Type B pancreatic cell (in vitro differentiated cells): ENCODE measurements around the gene EIF5AL1. TPM values are rescaled to one million over a fixed set of nuclear protein-coding genes. Genes with fewer than 3 reads are reported as not detected.

ENCODE experiments used
- DNase-seq: peaks from one replicate; pipeline ENCODE4 v3.0.0; 2021; ENCODE audit warnings: mixed read lengths; ENCODE audit not compliant: unreplicated experiment; ENCODE audit errors: extremely low spot score
- H3K27ac Mint-ChIP-seq: 2 replicates; pipeline ENCODE4 v1.8.0; 2021; ENCODE audit warnings: mild to moderate bottlenecking, mixed read lengths
- H3K27me3 Mint-ChIP-seq: 2 replicates; pipeline ENCODE4 v1.8.0; 2021; ENCODE audit warnings: mixed read lengths
- H3K36me3 Mint-ChIP-seq: 2 replicates; pipeline ENCODE4 v1.8.0; 2021; ENCODE audit warnings: mixed read lengths
- H3K4me1 Mint-ChIP-seq: one replicate; pipeline ENCODE4 v1.8.0; 2021; ENCODE audit warnings: mixed read lengths; ENCODE audit not compliant: unreplicated experiment
- H3K4me3 Mint-ChIP-seq: 2 replicates; pipeline ENCODE4 v1.8.0; 2021; ENCODE audit warnings: mild to moderate bottlenecking, mixed read lengths
- H3K9me3 Mint-ChIP-seq: 2 replicates; pipeline ENCODE4 v1.8.0; 2021; ENCODE audit warnings: mixed read lengths
- total RNA-seq: library from RNA; stranded (reverse); gene quantifications from 2 replicates; pipeline ENCODE4 v1.2.1, GENCODE V29; 2021; ENCODE audit warnings: low replicate concordance
- TF ChIP-seq, protein P1 (sequence below): fragments of 200-600 bp; sonication (generic); conservative IDR thresholded peaks from 2 replicates; pipeline ENCODE4 v1.5.0; 2021; ENCODE audit warnings: antibody characterized with exemption, mild to moderate bottlenecking

Gene EIF5AL1
- total RNA-seq, 1 donor from 2014 or later = not detected

DNA sequence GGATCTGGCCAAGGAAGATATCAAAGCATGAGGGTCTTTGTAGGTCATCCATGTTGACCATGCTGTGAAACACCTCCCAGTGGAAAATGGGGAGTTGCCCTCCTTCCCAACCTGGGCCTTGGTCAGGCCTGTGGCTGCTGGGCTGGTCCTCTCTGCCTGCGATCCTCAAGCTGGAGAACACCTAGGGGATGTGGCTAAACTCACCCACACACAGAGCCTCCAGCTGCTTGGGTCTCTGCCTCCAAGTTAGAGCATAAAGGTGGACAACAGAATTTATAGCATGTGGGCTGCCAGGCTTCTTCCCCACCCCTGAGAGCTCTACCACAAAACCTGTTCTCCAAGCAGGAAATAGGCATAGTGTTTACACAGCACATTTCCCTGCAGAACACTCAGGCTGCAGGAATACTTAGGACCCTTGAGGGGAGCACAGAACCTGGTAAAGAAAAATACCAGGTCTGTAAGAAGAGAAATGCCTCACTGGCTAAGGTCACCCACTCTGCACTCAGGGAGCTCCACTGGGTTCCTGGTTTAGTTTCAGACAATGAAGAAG is 47.9 kb downstream of the EIF5AL1 start, which contains the start of gene SFTPA2:
Gene SFTPA2, minus strand, starts transcription at position 248 of the 550 bp plus-strand sequence. CDS start 924 bp downstream, outside the sequence.
- H3K4me1 Mint-ChIP-seq = peaks cover 5% of the 10 kb centered on the region
- H3K4me3 Mint-ChIP-seq = no peak within 1 kb of the TSS
- DNase-seq = no peak
- no peak within 1 kb of the TSS for H3K27ac Mint-ChIP-seq
- TF ChIP-seq, protein P1, sequence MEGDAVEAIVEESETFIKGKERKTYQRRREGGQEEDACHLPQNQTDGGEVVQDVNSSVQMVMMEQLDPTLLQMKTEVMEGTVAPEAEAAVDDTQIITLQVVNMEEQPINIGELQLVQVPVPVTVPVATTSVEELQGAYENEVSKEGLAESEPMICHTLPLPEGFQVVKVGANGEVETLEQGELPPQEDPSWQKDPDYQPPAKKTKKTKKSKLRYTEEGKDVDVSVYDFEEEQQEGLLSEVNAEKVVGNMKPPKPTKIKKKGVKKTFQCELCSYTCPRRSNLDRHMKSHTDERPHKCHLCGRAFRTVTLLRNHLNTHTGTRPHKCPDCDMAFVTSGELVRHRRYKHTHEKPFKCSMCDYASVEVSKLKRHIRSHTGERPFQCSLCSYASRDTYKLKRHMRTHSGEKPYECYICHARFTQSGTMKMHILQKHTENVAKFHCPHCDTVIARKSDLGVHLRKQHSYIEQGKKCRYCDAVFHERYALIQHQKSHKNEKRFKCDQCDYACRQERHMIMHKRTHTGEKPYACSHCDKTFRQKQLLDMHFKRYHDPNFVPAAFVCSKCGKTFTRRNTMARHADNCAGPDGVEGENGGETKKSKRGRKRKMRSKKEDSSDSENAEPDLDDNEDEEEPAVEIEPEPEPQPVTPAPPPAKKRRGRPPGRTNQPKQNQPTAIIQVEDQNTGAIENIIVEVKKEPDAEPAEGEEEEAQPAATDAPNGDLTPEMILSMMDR = no peak
- H3K36me3 Mint-ChIP-seq = no peaks in the 10 kb centered on the region
- H3K9me3 Mint-ChIP-seq = no peaks in the 10 kb centered on the region
- peaks cover 29% of the 10 kb centered on the region for H3K27me3 Mint-ChIP-seq

- DNase-seq = no peak
- TF ChIP-seq, protein P1 = no peak
- H3K27ac Mint-ChIP-seq = no peak overlapping the region
- H3K27me3 Mint-ChIP-seq = peaks cover 29% of the 10 kb centered on the region
- no peaks in the 10 kb centered on the region for H3K9me3 Mint-ChIP-seq
- no peak overlapping the region for H3K4me3 Mint-ChIP-seq
- H3K4me1 Mint-ChIP-seq = peaks cover 5% of the 10 kb centered on the region
- no peaks in the 10 kb centered on the region for H3K36me3 Mint-ChIP-seq
Observed at GRCh38 chr10:79561257-79561656, 48.9 kb downstream of the EIF5AL1 start.

DNA sequence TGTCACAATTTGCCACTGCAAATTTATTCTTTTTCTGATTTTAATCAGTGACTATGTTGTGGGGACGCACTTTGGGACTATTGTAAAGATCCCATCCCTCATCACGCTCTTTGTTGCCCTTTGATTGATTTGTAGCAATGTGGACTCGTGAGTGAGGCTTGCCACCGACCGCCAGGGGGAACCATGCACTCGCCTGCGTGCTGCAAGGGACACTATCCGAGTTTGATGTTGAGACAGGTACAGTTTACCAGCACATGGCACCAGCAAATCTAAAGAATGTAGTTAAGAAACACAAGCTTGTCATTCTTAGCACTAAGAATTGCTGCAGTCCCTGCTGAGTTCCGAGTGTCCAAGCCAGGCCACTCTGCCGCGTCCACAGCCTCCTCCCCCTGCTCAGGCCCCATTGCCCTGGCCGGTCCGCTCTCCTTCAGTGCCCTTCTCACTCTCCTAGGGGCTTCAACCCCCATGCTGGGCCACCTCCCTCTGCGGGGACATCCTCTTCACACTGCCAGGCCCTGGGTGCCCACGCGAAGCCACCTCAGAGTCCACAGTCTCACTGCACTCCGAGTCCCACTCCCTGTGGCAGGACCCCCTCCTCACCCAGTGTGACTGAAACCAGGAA is 49.9 kb downstream of the EIF5AL1 start:
- no peaks in the 10 kb centered on the region for H3K36me3 Mint-ChIP-seq
- no peak for DNase-seq
- no peak overlapping the region for H3K4me3 Mint-ChIP-seq
- no peaks in the 10 kb centered on the region for H3K9me3 Mint-ChIP-seq
- H3K4me1 Mint-ChIP-seq = peaks cover 5% of the 10 kb centered on the region
- H3K27ac Mint-ChIP-seq = peak overlapping the region; percentile 39
- peaks cover 30% of the 10 kb centered on the region for H3K27me3 Mint-ChIP-seq
- TF ChIP-seq, protein P1 = peak; percentile 93

GRCh38 chr10:79563426-79563825 is 51.1 kb downstream of the EIF5AL1 start:
- H3K9me3 Mint-ChIP-seq = no peaks in the 10 kb centered on the region
- peaks cover 5% of the 10 kb centered on the region for H3K4me1 Mint-ChIP-seq
- TF ChIP-seq, protein P1 = no peak
- DNase-seq = no peak
- H3K4me3 Mint-ChIP-seq = no peak overlapping the region
- H3K27ac Mint-ChIP-seq = no peak overlapping the region
- no peaks in the 10 kb centered on the region for H3K36me3 Mint-ChIP-seq
- peaks cover 28% of the 10 kb centered on the region for H3K27me3 Mint-ChIP-seq

Other genes starting within 250 kb of the EIF5AL1 start
- 67.5 and 91.3 TPM in 2 replicates for gene PPIF, start 165.1 kb upstream of the EIF5AL1 start, total RNA-seq
- 2.7 and 29.1 TPM in 2 replicates for gene ZCCHC24, start 66.9 kb upstream of the EIF5AL1 start, total RNA-seq
- gene SFTPA2, start 47.9 kb downstream of the EIF5AL1 start, total RNA-seq = 0.99 and 4.0 TPM in 2 replicates
- gene SFTPA1, start 98.4 kb downstream of the EIF5AL1 start, total RNA-seq = 0.22 and 5.9 TPM in 2 replicates
- gene NUTM2B, start 190.7 kb downstream of the EIF5AL1 start, total RNA-seq = 1.00 and 1.2 TPM in 2 replicates